ENCODE data around the gene ZSCAN9. TPM values are rescaled to one million over a fixed set of nuclear protein-coding genes. Genes with fewer than 3 reads are reported as not detected.

ZSCAN9 gene
- total and polyA plus RNA-seq, 2 of the 8 experiments (the other 6 are each of a cell fraction or from before 2014, with no cell fraction given): 10.8 to 13.6 TPM

DNA sequence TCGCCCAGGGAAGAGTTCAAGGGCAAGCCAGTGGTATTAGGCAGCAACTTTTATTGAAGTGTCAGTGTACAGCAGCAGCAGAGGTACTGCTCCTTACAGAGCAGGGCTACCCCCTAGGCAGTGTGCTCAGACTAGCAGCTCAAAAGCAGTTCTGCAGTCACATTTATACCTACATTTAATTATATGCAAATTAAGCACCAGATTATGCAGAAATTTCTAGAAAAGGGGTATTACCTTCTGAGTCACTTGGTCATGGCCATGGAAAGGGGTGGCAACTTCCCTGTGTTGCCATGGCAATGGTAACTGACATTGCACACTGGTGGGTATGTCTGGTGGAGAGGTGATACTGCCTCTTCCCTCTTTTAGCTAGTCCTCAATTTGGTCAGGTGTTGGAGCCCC lies 29.0 kb downstream of the ZSCAN9 start (continued):
- no peak for TF ChIP-seq TAF7 (optimal IDR thresholded peaks at IDR 0.05; ENCODE audit: borderline replicate concordance, low read depth, low read length)
- no peak for TF ChIP-seq KDM1A (IDR thresholded peaks at IDR 0.05; ENCODE audit: borderline replicate concordance, low read length)
- TF ChIP-seq TBP (IDR thresholded peaks at IDR 0.05; ENCODE audit: low read depth, low read length): no peak
- TF ChIP-seq KDM5A (IDR thresholded peaks at IDR 0.05; ENCODE audit: low read length): no peak
- no peak for TF ChIP-seq EGR1 (IDR thresholded peaks at IDR 0.05; ENCODE audit: borderline replicate concordance, low read depth, low read length)

Data from H1 (cell line).